Adrenal gland (tissue), 12 donors: ENCODE measurements around the gene TPBGL. TPM values are rescaled to one million over a fixed set of nuclear protein-coding genes. Genes with fewer than 3 reads are reported as not detected.

Experiments used
- DNase-seq, 7 donors: peaks; one replicate each; pipeline ENCODE4 v3.0.0-alpha.2; 2019 to 2020
- H3K27ac ChIP-seq, 5 donors: fragments of 200-600 bp; sonication (generic) in 4 of 5; 1 replicate in 3 of 5; 2 replicates in 2 of 5; pipeline versions ENCODE4 v1.5.1 to v1.8.0; 2016 to 2020; ENCODE audit warnings: mild to moderate bottlenecking in 1 of 5
- H3K27me3 ChIP-seq: fragments of 200-600 bp; 2 replicates; pipeline ENCODE4 v1.8.0; 2021
- H3K36me3 ChIP-seq, 2 donors: fragments of 200-600 bp; replicated peaks in 1 of 2; 1 replicate in 1 of 2; 2 replicates in 1 of 2; pipeline versions ENCODE4 v1.5.1 to v1.8.0; 2018 to 2022
- H3K4me1 ChIP-seq, 2 donors: fragments of 200-600 bp; replicated peaks in 1 of 2; 1 replicate in 1 of 2; 2 replicates in 1 of 2; pipeline versions ENCODE4 v1.5.1 to v1.8.0; 2018 to 2021
- H3K4me3 ChIP-seq, 4 donors: fragments of 200-600 bp; sonication (generic) in 3 of 4; one replicate each; pipeline ENCODE4 v1.5.1; 2016 to 2018
- H3K9me3 ChIP-seq, 3 donors: fragments of 200-600 bp; sonication (generic) in 1 of 3; replicated peaks in 1 of 3; 1 replicate in 2 of 3; 2 replicates in 1 of 3; pipeline versions ENCODE4 v1.5.1 to v1.8.0; 2016 to 2021
- POLR2A ChIP-seq, 2 donors: fragments of 450-650 bp; IDR thresholded peaks; one replicate each; pipeline ENCODE4 v1.6.1; 2017; ENCODE audit warnings: antibody characterized with exemption in 2 of 2, mild to moderate bottlenecking in 2 of 2, moderate library complexity in 1 of 2
- WGBS, 4 donors: extraction: QIAGEN DNeasy Blood & Tissue Kit in 2 of 4; methylation state at CpG; one replicate each; pipeline versions ENCODE4 v1.1.5 to v1.1.7; 2013 to 2017; 5-methylcytosine and 5-hydroxymethylcytosine counted together
- intact Hi-C, 2 donors: fragments of 100-400 bp; cut with DNase I; formaldehyde crosslinking; loops; one replicate each; pipeline versions ENCODE4 v1.14.1 to v1.15.0; 2022 to 2023
- polyA plus RNA-seq, 3 donors: library from polyadenylated mRNA; stranded (reverse); fragments of 200-250 nt in 2 of 3; fragments of 350-450 nt in 1 of 3; fragmentation: Illumina TruSeq in 1 of 3; extraction: RNeasy Lipid Tissue Mini Kit (QIAGEN cat#74804) in 1 of 3; gene quantifications; one replicate each; pipeline ENCODE4 v1.2.3, GENCODE V29; 2013 to 2014
- total RNA-seq, 9 donors: library from RNA; depleted of rRNA in 4 of 9; stranded (reverse); fragments of >200 nt in 4 of 9; fragments of 120-200 nt in 1 of 9; fragmentation: NEBNext Ultra II Directional in 1 of 9; extraction: Animal tissue kit (Norgen Biotek cat#: 25700) in 1 of 9; gene quantifications; one replicate each; pipeline versions ENCODE4 v1.1.0 to v1.2.4, GENCODE V29; 2013 to 2023
- TF ChIP-seq, protein P1 (sequence below), 6 experiments: fragments of 450-650 bp in 4 of 6; fragments of 200-600 bp in 2 of 6; sonication (generic) in 1 of 6; IDR thresholded peaks; 1 replicate in 5 of 6; 2 replicates in 1 of 6; pipeline versions ENCODE4 v1.5.1 to v1.8.0; 2016 to 2021; ENCODE audit warnings: antibody characterized with exemption in 6 of 6, mild to moderate bottlenecking in 2 of 6, moderate library complexity in 1 of 6
- donor health status: healthy with polysubstance abuse.
- donor health status: Bipolar disorder and iron deficiency.
- donor health status: DM: yes; HTN: yes; CAD: no.
- donor health status: DM: no; HTN: no; CAD: no.
- donor health status: DM: no; HTN: no; CAD: no.
- donor health status: DM: yes; HTN: yes; CAD: no.

Gene TPBGL
- total and polyA plus RNA-seq, 12 donors: 0.11 to 4.3 (median 1.4) TPM

DNA sequence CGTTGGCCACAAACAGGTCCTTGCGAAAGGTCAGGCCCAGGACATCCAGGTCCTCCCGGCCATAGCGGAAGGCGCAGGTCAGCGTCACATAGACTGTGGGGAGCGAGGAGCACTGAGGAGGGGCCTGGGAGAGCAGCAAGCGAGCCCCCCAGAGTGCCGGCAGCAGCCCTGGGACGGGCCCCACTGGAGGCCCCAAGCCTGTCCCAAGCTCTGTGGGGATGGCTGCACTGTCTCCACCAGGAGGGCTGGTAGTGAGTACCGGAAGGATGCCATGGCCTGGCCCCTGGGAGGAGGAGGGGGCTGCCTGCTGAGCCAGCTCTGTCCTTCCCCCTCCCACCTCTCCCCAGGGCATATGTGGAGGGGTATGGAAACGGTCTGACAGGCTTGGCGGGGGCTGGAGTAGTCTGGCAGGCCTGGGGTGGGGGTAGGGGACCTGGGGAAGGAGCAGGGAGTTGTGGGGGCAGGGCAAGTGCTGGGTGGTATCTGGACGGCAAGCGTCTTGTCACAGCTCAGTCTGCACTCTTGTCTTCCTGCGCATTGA is 42.9 kb downstream of the TPBGL start:
- no peak overlapping the region for H3K4me3 ChIP-seq
- H3K36me3 ChIP-seq: peaks cover 0 to 18% of the 10 kb centered on the region in 2 donors
- DNase-seq: no peak
- intact Hi-C loops: loop anchor here in 1 of 2 donors (10.0 kb wide), 1 partner anchor 251 kb away; no protein-coding TSS in a partner anchor
- no peaks in the 10 kb centered on the region for H3K9me3 ChIP-seq
- no peaks in the 10 kb centered on the region for H3K4me1 ChIP-seq
- 84 to 95% (median 89%) methylated on average over 15 to 16 of the region's 16 CpGs for WGBS, 4 donors
- no peak overlapping the region for H3K27ac ChIP-seq
- H3K27me3 ChIP-seq: no peaks in the 10 kb centered on the region
- TF ChIP-seq POLR2A (IDR thresholded peaks at IDR 0.05): no peak
- TF ChIP-seq, protein P1, sequence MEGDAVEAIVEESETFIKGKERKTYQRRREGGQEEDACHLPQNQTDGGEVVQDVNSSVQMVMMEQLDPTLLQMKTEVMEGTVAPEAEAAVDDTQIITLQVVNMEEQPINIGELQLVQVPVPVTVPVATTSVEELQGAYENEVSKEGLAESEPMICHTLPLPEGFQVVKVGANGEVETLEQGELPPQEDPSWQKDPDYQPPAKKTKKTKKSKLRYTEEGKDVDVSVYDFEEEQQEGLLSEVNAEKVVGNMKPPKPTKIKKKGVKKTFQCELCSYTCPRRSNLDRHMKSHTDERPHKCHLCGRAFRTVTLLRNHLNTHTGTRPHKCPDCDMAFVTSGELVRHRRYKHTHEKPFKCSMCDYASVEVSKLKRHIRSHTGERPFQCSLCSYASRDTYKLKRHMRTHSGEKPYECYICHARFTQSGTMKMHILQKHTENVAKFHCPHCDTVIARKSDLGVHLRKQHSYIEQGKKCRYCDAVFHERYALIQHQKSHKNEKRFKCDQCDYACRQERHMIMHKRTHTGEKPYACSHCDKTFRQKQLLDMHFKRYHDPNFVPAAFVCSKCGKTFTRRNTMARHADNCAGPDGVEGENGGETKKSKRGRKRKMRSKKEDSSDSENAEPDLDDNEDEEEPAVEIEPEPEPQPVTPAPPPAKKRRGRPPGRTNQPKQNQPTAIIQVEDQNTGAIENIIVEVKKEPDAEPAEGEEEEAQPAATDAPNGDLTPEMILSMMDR (IDR thresholded peaks at IDR 0.05): no peak

DNA sequence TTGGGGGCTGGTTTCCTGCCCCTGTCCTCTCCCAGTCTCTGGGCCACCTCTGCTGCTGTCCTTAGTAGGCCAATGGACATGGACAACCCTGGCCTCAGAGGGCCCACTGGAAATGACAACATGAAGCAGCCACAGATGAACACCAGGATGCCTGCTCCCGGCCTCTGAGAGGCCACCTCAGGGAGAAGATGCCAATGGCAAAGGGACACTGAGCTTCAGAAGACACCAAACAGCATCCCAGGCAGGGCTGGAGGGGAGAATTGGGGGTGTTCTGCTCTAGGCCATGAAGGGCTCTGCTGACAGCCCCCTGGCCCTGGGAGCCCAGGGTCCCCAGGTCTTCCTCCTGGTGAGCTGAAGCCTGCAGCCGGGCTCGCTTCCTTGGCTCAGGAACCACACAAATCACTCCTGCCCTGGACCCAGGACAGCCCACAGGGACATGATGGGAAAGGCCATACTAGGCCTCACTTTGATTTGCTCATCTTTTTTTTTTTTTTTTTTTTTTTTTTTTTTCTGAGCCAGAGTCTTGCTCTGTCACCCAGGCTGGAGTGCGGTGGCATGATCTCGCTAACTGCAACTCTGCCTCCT is 45.3 kb downstream of the TPBGL start:
- DNase-seq: no peak
- H3K27me3 ChIP-seq: no peaks in the 10 kb centered on the region
- peaks cover 0 to 11% of the 10 kb centered on the region in 2 donors for H3K36me3 ChIP-seq
- 90 to 97% (median 96%) methylated on average over 4 to 5 of the region's 5 CpGs for WGBS, 4 donors
- no peak overlapping the region for H3K4me3 ChIP-seq
- H3K27ac ChIP-seq: no peak overlapping the region
- intact Hi-C loops: loop anchor here in 1 of 2 donors (10.0 kb wide), 1 partner anchor 249 kb away; no protein-coding TSS in a partner anchor
- no peaks in the 10 kb centered on the region for H3K9me3 ChIP-seq
- TF ChIP-seq, protein P1 (IDR thresholded peaks at IDR 0.05): no peak
- TF ChIP-seq POLR2A (IDR thresholded peaks at IDR 0.05): no peak
- H3K4me1 ChIP-seq: no peaks in the 10 kb centered on the region

- H3K36me3 ChIP-seq: peaks cover 0 to 11% of the 10 kb centered on the region in 2 donors
- H3K9me3 ChIP-seq: no peaks in the 10 kb centered on the region
- 76 to 83% (median 82%) methylated on average over 11 to 14 of the region's 14 CpGs for WGBS, 4 donors
- no peak for TF ChIP-seq POLR2A (IDR thresholded peaks at IDR 0.05)
- TF ChIP-seq, protein P1 (IDR thresholded peaks at IDR 0.05): no peak
- H3K4me1 ChIP-seq: no peaks in the 10 kb centered on the region
- H3K4me3 ChIP-seq: no peak overlapping the region
- intact Hi-C loops: loop anchor here in 1 of 2 donors (10.0 kb wide), 1 partner anchor 248 kb away; no protein-coding TSS in a partner anchor
- no peak for DNase-seq
- H3K27me3 ChIP-seq: no peaks in the 10 kb centered on the region
- no peak overlapping the region for H3K27ac ChIP-seq
These were observed 46.4 kb downstream of the TPBGL start for GRCh38 chr11:75286826-75287465.

- Histone ChIP-seq H3K4me1 (no peaks in the 10 kb centered on the region), H3K4me3 (no peak overlapping the region), H3K36me3 (peaks cover 0 to 11% of the 10 kb centered on the region in 2 donors), H3K27ac (no peak overlapping the region), H3K27me3 (no peaks in the 10 kb centered on the region), H3K9me3 (no peaks in the 10 kb centered on the region)
- TF ChIP-seq POLR2A (IDR thresholded peaks at IDR 0.05): no peak
- TF ChIP-seq, protein P1 (IDR thresholded peaks at IDR 0.05): no peak
- WGBS, 4 donors: 91 to 96% (median 94%) methylated on average over 17 of the region's 17 CpGs
- intact Hi-C loops: loop anchor here in 1 of 2 donors (10.0 kb wide), 1 partner anchor 247 kb away; no protein-coding TSS in a partner anchor
- DNase-seq: no peak
These were observed 47.0 kb downstream of the TPBGL start for GRCh38 chr11:75287579-75287978.
